NCI-H510A treated with DMSO at 0.1 percent for 48 hours (cell line): ENCODE data around the gene MEF2C.

Source experiments
- DNase-seq: peaks from one replicate; lab custom pipeline; 2025; lab: John Stamatoyannopoulos, UW

The MEF2C gene

GRCh38 chr5:88688156-88688983, 194.6 kb downstream of the MEF2C start:
- no peak for DNase-seq

- no peak for DNase-seq
These were observed 195.5 kb downstream of the MEF2C start for GRCh38 chr5:88687373-88687911.

GRCh38 chr5:88686726-88687125, 196.3 kb downstream of the MEF2C start:
- DNase-seq: no peak

- no peak for DNase-seq
These were observed 197.1 kb downstream of the MEF2C start for GRCh38 chr5:88685591-88686541.

GRCh38 chr5:88683506-88684135, 199.4 kb downstream of the MEF2C start:
- peak; percentile 80 for DNase-seq

GRCh38 chr5:88682881-88683361, 200.1 kb downstream of the MEF2C start:
- DNase-seq: no peak

- no peak for DNase-seq
These were observed 200.9 kb downstream of the MEF2C start for GRCh38 chr5:88682131-88682530.

- DNase-seq: no peak
These were observed 201.7 kb downstream of the MEF2C start for GRCh38 chr5:88681211-88681803.

- peak; percentile 48 for DNase-seq
These were observed 202.5 kb downstream of the MEF2C start for GRCh38 chr5:88680253-88681132.

GRCh38 chr5:88679638-88680037, 203.3 kb downstream of the MEF2C start:
- no peak for DNase-seq

- no peak for DNase-seq
These were observed 204.1 kb downstream of the MEF2C start for GRCh38 chr5:88678770-88679381.

- DNase-seq: no peak
These were observed 204.8 kb downstream of the MEF2C start for GRCh38 chr5:88677943-88678769.

- no peak for DNase-seq
These were observed 205.5 kb downstream of the MEF2C start for GRCh38 chr5:88677376-88677895.

- no peak for DNase-seq
These were observed 206.2 kb downstream of the MEF2C start for GRCh38 chr5:88676637-88677375.

GRCh38 chr5:88675708-88676636, 207.0 kb downstream of the MEF2C start:
- DNase-seq: peak; percentile 75

- peak; percentile 47 for DNase-seq
These were observed 207.7 kb downstream of the MEF2C start for GRCh38 chr5:88675168-88675707.
